Activated CD8-positive, alpha-beta T cell treated with anti-CD3 and anti-CD28 coated beads, Interleukin-2, amount 10 ng/mL, durations not matched to agents 7 days and 5 days (primary cell): ENCODE results near the gene BRIP1. TPM values are rescaled to one million over a fixed set of nuclear protein-coding genes. Genes with fewer than 3 reads are reported as not detected.
"Not testable (repeated sequence)": the region's sequence is repeated elsewhere in the genome, so short reads cannot be mapped to it uniquely, and the experiment has no call there.

ENCODE experiments used
- ATAC-seq: fragments of 150-1000 bp; cut with Tn5 transposase; one replicate; pipeline ENCODE4 v1.10.0; 2021; ENCODE audit warnings: moderate library complexity
- CTCF ChIA-PET: fragments of 350-600 bp; sonication (Branson Sonifier 250); formaldehyde crosslinking; loops from one replicate; lab custom pipeline; 2021; ENCODE audit warnings: antibody characterized with exemption; lab: Charles Lee
- POLR2A ChIA-PET: fragments of 350-600 bp; sonication (Branson Sonifier 250); formaldehyde crosslinking; loops from one replicate; lab custom pipeline; 2021; ENCODE audit warnings: antibody characterized with exemption; lab: Charles Lee
- DNase-seq: peaks from one replicate; pipeline ENCODE4 v3.0.0-alpha.2; 2020
- H3K27ac Mint-ChIP-seq: one replicate; pipeline ENCODE4 v1.8.0; 2021; ENCODE audit warnings: mild to moderate bottlenecking, mixed read lengths
- H3K27me3 Mint-ChIP-seq: one replicate; pipeline ENCODE4 v1.8.0; 2021; ENCODE audit warnings: low read depth, mixed read lengths
- H3K36me3 Mint-ChIP-seq: one replicate; pipeline ENCODE4 v1.8.0; 2021; ENCODE audit warnings: low read depth, mixed read lengths
- H3K4me1 Mint-ChIP-seq: one replicate; pipeline ENCODE4 v1.8.0; 2021; ENCODE audit warnings: low read depth, mixed read lengths
- H3K4me3 Mint-ChIP-seq: one replicate; pipeline ENCODE4 v1.8.0; 2021; ENCODE audit warnings: mild to moderate bottlenecking, mixed read lengths
- H3K9me3 Mint-ChIP-seq: one replicate; pipeline ENCODE4 v1.8.0; 2022; ENCODE audit warnings: mixed read lengths; ENCODE audit not compliant: insufficient read depth
- total RNA-seq, 2 experiments: library from RNA; stranded (reverse); gene quantifications; one replicate each; pipeline ENCODE4 v1.2.3, GENCODE V29; 2021

The BRIP1 gene
- total RNA-seq, 2 experiments from 2014 or later: 24.3 to 25.9 TPM

- peak overlapping the region; percentile 96 for H3K27ac Mint-ChIP-seq
- H3K36me3 Mint-ChIP-seq: peaks cover 25% of the 10 kb centered on the region
- H3K9me3 Mint-ChIP-seq: no peaks in the 10 kb centered on the region
- CTCF ChIA-PET: interaction anchor here (1.2 to 3.8 kb wide), 6 partner anchors 8 to 248 kb away, joined by 4 to 30 read pairs (median 7); no protein-coding TSS in a partner anchor
- DNase-seq (no peak), ATAC-seq (no peak)
- POLR2A ChIA-PET: interaction anchor here (0.6 to 1.7 kb wide), 12 partner anchors 11 to 247 kb away, joined by 3 to 8 read pairs (median 5); partner anchors contain the start of gene MED13
- H3K4me1 Mint-ChIP-seq: peaks cover 34% of the 10 kb centered on the region
- no peaks in the 10 kb centered on the region for H3K27me3 Mint-ChIP-seq
- peak overlapping the region; percentile 99 for H3K4me3 Mint-ChIP-seq
Measured at GRCh38 chr17:61862105-61862574, 1.2 kb downstream of the BRIP1 start.

- H3K4me3 Mint-ChIP-seq, ATAC-seq, H3K27ac Mint-ChIP-seq, DNase-seq, H3K27me3 Mint-ChIP-seq, H3K9me3 Mint-ChIP-seq, POLR2A ChIA-PET: not testable (repeated sequence)
- Mint-ChIP-seq H3K4me1 (peaks cover 34% of the 10 kb centered on the region), H3K36me3 (peaks cover 30% of the 10 kb centered on the region)
- CTCF ChIA-PET: interaction anchor here (1.2 to 3.8 kb wide), 2 partner anchors 206 to 249 kb away, joined by 4 to 30 read pairs; no protein-coding TSS in a partner anchor
Measured at GRCh38 chr17:61860397-61860796, 2.9 kb downstream of the BRIP1 start.

- H3K36me3 Mint-ChIP-seq: peaks cover 52% of the 10 kb centered on the region
- H3K27me3 Mint-ChIP-seq: no peaks in the 10 kb centered on the region
- no peaks in the 10 kb centered on the region for H3K9me3 Mint-ChIP-seq
- ChIA-PET CTCF (no interaction called here), POLR2A (no interaction called here)
- DNase-seq: no peak
- no peak overlapping the region for H3K27ac Mint-ChIP-seq
- ATAC-seq: no peak
- no peak overlapping the region for H3K4me3 Mint-ChIP-seq
- peaks cover 14% of the 10 kb centered on the region for H3K4me1 Mint-ChIP-seq
Measured at GRCh38 chr17:61856035-61856434, 7.3 kb downstream of the BRIP1 start.

- CTCF ChIA-PET: no interaction called here
- ATAC-seq (no peak), DNase-seq (no peak)
- no peak overlapping the region for H3K4me3 Mint-ChIP-seq
- peaks cover 5% of the 10 kb centered on the region for H3K4me1 Mint-ChIP-seq
- no peak overlapping the region for H3K27ac Mint-ChIP-seq
- H3K36me3 Mint-ChIP-seq: peaks cover 50% of the 10 kb centered on the region
- H3K9me3 Mint-ChIP-seq: no peaks in the 10 kb centered on the region
- POLR2A ChIA-PET: no interaction called here
- no peaks in the 10 kb centered on the region for H3K27me3 Mint-ChIP-seq
Measured at GRCh38 chr17:61852857-61853256, 10.5 kb downstream of the BRIP1 start.

GRCh38 chr17:61849674-61850073 is 13.7 kb downstream of the BRIP1 start:
- H3K27ac Mint-ChIP-seq: no peak overlapping the region
- no peak for ATAC-seq

GRCh38 chr17:61848896-61849295 is 14.4 kb downstream of the BRIP1 start:
- ChIA-PET CTCF (interaction anchor here (1.0 to 2.4 kb wide), 2 partner anchors 13 to 261 kb away, joined by 4 to 6 read pairs; no protein-coding TSS in a partner anchor), POLR2A (no interaction called here)
- DNase-seq (no peak), ATAC-seq (no peak)
- Mint-ChIP-seq H3K36me3 (peaks cover 48% of the 10 kb centered on the region), H3K9me3 (no peaks in the 10 kb centered on the region), H3K4me1 (no peaks in the 10 kb centered on the region), H3K27me3 (no peaks in the 10 kb centered on the region), H3K4me3 (no peak overlapping the region), H3K27ac (no peak overlapping the region)

More at GRCh38 chr17:61849674-61850073, 13.7 kb downstream of the BRIP1 start:
- H3K27me3 Mint-ChIP-seq: no peaks in the 10 kb centered on the region
- DNase-seq: no peak
- H3K4me3 Mint-ChIP-seq: no peak overlapping the region
- peaks cover 1% of the 10 kb centered on the region for H3K4me1 Mint-ChIP-seq
- ChIA-PET CTCF (interaction anchor here (1.0 to 2.4 kb wide), 2 partner anchors 13 to 260 kb away, joined by 4 to 6 read pairs; no protein-coding TSS in a partner anchor), POLR2A (no interaction called here)
- no peaks in the 10 kb centered on the region for H3K9me3 Mint-ChIP-seq
- H3K36me3 Mint-ChIP-seq: peaks cover 50% of the 10 kb centered on the region

- ATAC-seq: no peak
- Mint-ChIP-seq H3K4me3 (no peak overlapping the region), H3K4me1 (no peaks in the 10 kb centered on the region), H3K27me3 (no peaks in the 10 kb centered on the region), H3K36me3 (peaks cover 47% of the 10 kb centered on the region), H3K27ac (no peak overlapping the region), H3K9me3 (no peaks in the 10 kb centered on the region)
- DNase-seq: no peak
- POLR2A ChIA-PET: no interaction called here
- CTCF ChIA-PET: interaction anchor here (2.4 kb wide), 1 partner anchor 12 kb away, joined by 6 read pairs; no protein-coding TSS in a partner anchor
Measured at GRCh38 chr17:61848247-61848646, 15.1 kb downstream of the BRIP1 start.

GRCh38 chr17:61847659-61848058 is 15.7 kb downstream of the BRIP1 start:
- H3K27ac Mint-ChIP-seq: no peak overlapping the region
- H3K4me3 Mint-ChIP-seq: no peak overlapping the region
- H3K36me3 Mint-ChIP-seq: peaks cover 48% of the 10 kb centered on the region
- ATAC-seq (no peak), DNase-seq (no peak)
- H3K9me3 Mint-ChIP-seq: no peaks in the 10 kb centered on the region
- H3K4me1 Mint-ChIP-seq: no peaks in the 10 kb centered on the region
- H3K27me3 Mint-ChIP-seq: no peaks in the 10 kb centered on the region
- CTCF ChIA-PET: no interaction called here
- POLR2A ChIA-PET: no interaction called here

- ChIA-PET POLR2A (no interaction called here), CTCF (no interaction called here)
- H3K4me3 Mint-ChIP-seq: no peak overlapping the region
- ATAC-seq: no peak
- DNase-seq: no peak
- no peaks in the 10 kb centered on the region for H3K4me1 Mint-ChIP-seq
- H3K27me3 Mint-ChIP-seq: no peaks in the 10 kb centered on the region
- no peak overlapping the region for H3K27ac Mint-ChIP-seq
- peaks cover 46% of the 10 kb centered on the region for H3K36me3 Mint-ChIP-seq
- H3K9me3 Mint-ChIP-seq: no peaks in the 10 kb centered on the region
Measured at GRCh38 chr17:61846761-61847375, 16.5 kb downstream of the BRIP1 start.

- Mint-ChIP-seq H3K9me3 (no peaks in the 10 kb centered on the region), H3K27ac (no peak overlapping the region), H3K36me3 (peaks cover 45% of the 10 kb centered on the region), H3K4me1 (no peaks in the 10 kb centered on the region), H3K4me3 (no peak overlapping the region), H3K27me3 (no peaks in the 10 kb centered on the region)
- ChIA-PET CTCF (interaction anchor here (2.0 kb wide), 1 partner anchor 14 kb away, joined by 4 read pairs; no protein-coding TSS in a partner anchor), POLR2A (no interaction called here)
- ATAC-seq (no peak), DNase-seq (no peak)
Measured at GRCh38 chr17:61846088-61846487, 17.2 kb downstream of the BRIP1 start.

GRCh38 chr17:61843435-61843834 is 19.9 kb downstream of the BRIP1 start:
- no peaks in the 10 kb centered on the region for H3K4me1 Mint-ChIP-seq
- no peak for DNase-seq
- H3K27ac Mint-ChIP-seq: no peak overlapping the region
- H3K36me3 Mint-ChIP-seq: peaks cover 41% of the 10 kb centered on the region
- H3K4me3 Mint-ChIP-seq: no peak overlapping the region
- CTCF ChIA-PET: interaction anchor here (1.6 kb wide), 1 partner anchor 208 kb away, joined by 5 read pairs; no protein-coding TSS in a partner anchor
- H3K9me3 Mint-ChIP-seq: no peaks in the 10 kb centered on the region
- H3K27me3 Mint-ChIP-seq: no peaks in the 10 kb centered on the region
- POLR2A ChIA-PET: no interaction called here
- ATAC-seq: no peak

- CTCF ChIA-PET: interaction anchor here (1.6 kb wide), 1 partner anchor 208 kb away, joined by 5 read pairs; no protein-coding TSS in a partner anchor
- Mint-ChIP-seq H3K27ac (no peak overlapping the region), H3K9me3 (no peaks in the 10 kb centered on the region), H3K4me1 (no peaks in the 10 kb centered on the region), H3K36me3 (peaks cover 41% of the 10 kb centered on the region), H3K4me3 (no peak overlapping the region), H3K27me3 (no peaks in the 10 kb centered on the region)
- no peak for DNase-seq
- POLR2A ChIA-PET: no interaction called here
- ATAC-seq: no peak
Measured at GRCh38 chr17:61842899-61843298, 20.4 kb downstream of the BRIP1 start.
